Stomach (tissue), 9 donors: ENCODE results near the gene FAIM. TPM values are rescaled to one million over a fixed set of nuclear protein-coding genes. Genes with fewer than 3 reads are reported as not detected.
"Not testable (repeated sequence)": the region's sequence is repeated elsewhere in the genome, so short reads cannot be mapped to it uniquely, and the experiment has no call there.

Experiments used
- DNase-seq, 2 donors: peaks; one replicate each; pipeline versions ENCODE4 v3.0.0 to v3.0.0-alpha.2; 2013 to 2019
- H3K27ac ChIP-seq, 5 donors: fragments of 200-600 bp in 4 of 5; sonication (generic) in 4 of 5; one replicate each; pipeline ENCODE4 v1.5.1; 2013 to 2019; ENCODE audit warnings: mild to moderate bottlenecking in 1 of 5, moderate library complexity in 1 of 5
- H3K27me3 ChIP-seq, 3 donors: fragments of 200-600 bp; sonication (generic); one replicate each; pipeline ENCODE4 v1.5.1; 2017 to 2019; ENCODE audit warnings: mixed run types in 1 of 3
- H3K36me3 ChIP-seq, 4 donors: fragments of 200-600 bp; sonication (generic); 1 replicate in 3 of 4; 2 replicates in 1 of 4; pipeline ENCODE4 v1.5.1; 2016 to 2019
- H3K4me1 ChIP-seq, 4 donors: fragments of 200-600 bp; sonication (generic); one replicate each; pipeline ENCODE4 v1.5.1; 2016 to 2019
- H3K4me3 ChIP-seq, 4 donors: fragments of 200-600 bp; sonication (generic) in 3 of 4; one replicate each; pipeline ENCODE4 v1.5.1; 2016 to 2019; ENCODE audit warnings: mild to moderate bottlenecking in 1 of 4
- H3K9me3 ChIP-seq, 4 donors: fragments of 200-600 bp; sonication (generic); one replicate each; pipeline ENCODE4 v1.5.1; 2016 to 2019
- CTCF ChIP-seq, 7 experiments: fragments of 450-650 bp in 4 of 7; fragments of 200-600 bp in 3 of 7; sonication (generic) in 3 of 7; IDR thresholded peaks; one replicate each; pipeline ENCODE4 v1.5.1; 2016 to 2019; ENCODE audit warnings: antibody characterized with exemption in 7 of 7, control low read depth in 2 of 7, mild to moderate bottlenecking in 1 of 7
- EP300 ChIP-seq: sonication (generic); formaldehyde crosslinking; IDR thresholded peaks from one replicate; pipeline ENCODE4 v1.6.1; 2017; ENCODE audit warnings: antibody characterized with exemption
- POLR2A ChIP-seq, 4 donors: fragments of 450-650 bp; IDR thresholded peaks; one replicate each; pipeline ENCODE4 v1.6.1; 2016; ENCODE audit warnings: antibody characterized with exemption in 4 of 4, control low read depth in 2 of 4, mild to moderate bottlenecking in 1 of 4, moderate library complexity in 1 of 4
- POLR2AphosphoS5 ChIP-seq, 3 donors: sonication (generic); formaldehyde crosslinking; IDR thresholded peaks; one replicate each; pipeline ENCODE4 v1.6.1; 2016; ENCODE audit warnings: antibody characterized with exemption in 3 of 3
- WGBS, 5 donors: extraction: QIAGEN DNeasy Blood & Tissue Kit in 3 of 5; methylation state at CpG; one replicate each; pipeline versions ENCODE4 v1.1.5 to v1.1.7; 2013 to 2018; 5-methylcytosine and 5-hydroxymethylcytosine counted together
- intact Hi-C: fragments of 100-400 bp; cut with DNase I; formaldehyde crosslinking; loops from one replicate; pipeline ENCODE4 v1.15.1; 2023; ENCODE audit warnings: low total_unique reads
- polyA plus RNA-seq, 3 donors: library from polyadenylated mRNA; stranded (reverse); fragments of 200-250 nt; gene quantifications; one replicate each; pipeline ENCODE4 v1.2.3, GENCODE V29; 2013
- total RNA-seq, 5 donors: library from RNA; depleted of rRNA; stranded (reverse); fragments of >200 nt; gene quantifications; one replicate each; pipeline versions ENCODE4 v1.1.0 to v1.2.3, GENCODE V29; 2014 to 2016
- donor health status: healthy with polysubstance abuse.
- donor health status: Bipolar disorder and iron deficiency.
- donor health status: healthy.

The FAIM gene
- total and polyA plus RNA-seq, 8 donors: 0.87 to 17.1 (median 13.8) TPM; not detected in 2

GRCh38 chr3:138593488-138594149, 15.0 kb upstream of the FAIM start:
- 5 to 8% (median 6%) methylated on average over 20 to 22 of the region's 22 CpGs for WGBS, 5 donors
- intact Hi-C loops: no loop called here
- Histone ChIP-seq H3K4me1 (peaks cover 19 to 38% (median 28%) of the 10 kb centered on the region in 4 donors), H3K27me3 (no peaks in the 10 kb centered on the region), H3K36me3 (peaks cover 0 to 8% (median 6%) of the 10 kb centered on the region in 4 donors), H3K27ac (peak overlapping the region; percentile 93 to 98 (median 96)), H3K9me3 (no peaks in the 10 kb centered on the region), H3K4me3 (peak overlapping the region; percentile 69 to 76 (median 72))
- no peak for DNase-seq
- no peak for TF ChIP-seq CTCF (IDR thresholded peaks at IDR 0.05)
- no peak for TF ChIP-seq POLR2A (IDR thresholded peaks at IDR 0.05)
- TF ChIP-seq POLR2AphosphoS5 (IDR thresholded peaks at IDR 0.05): no peak
- no peak for TF ChIP-seq EP300

GRCh38 chr3:138594150-138594934, 14.2 kb upstream of the FAIM start, which contains the start of gene CEP70:
Gene CEP70, minus strand, starts transcription at chr3:138594260. Its CDS starts 21,333 bp downstream, at chr3:138572927.
- no peak for TF ChIP-seq EP300
- peak in 2 of 4 donors; percentile 86 to 92 for TF ChIP-seq POLR2A (IDR thresholded peaks at IDR 0.05)
- peak; percentile 90 to 94 (median 91) for TF ChIP-seq POLR2AphosphoS5 (IDR thresholded peaks at IDR 0.05)
- TF ChIP-seq CTCF (IDR thresholded peaks at IDR 0.05): peak in 6 of 7 experiments; percentile 76 to 97 (median 87)
- DNase-seq: peak; percentile 95 to 99
- intact Hi-C loops: no loop called here
- H3K27ac ChIP-seq: peak within 1 kb of the TSS; percentile 93 to 98 (median 96)
- peaks cover 19 to 31% (median 28%) of the 10 kb centered on the region in 4 donors for H3K4me1 ChIP-seq
- peaks cover 0 to 3% (median 3%) of the 10 kb centered on the region in 4 donors for H3K36me3 ChIP-seq
- H3K4me3 ChIP-seq: peak within 1 kb of the TSS; percentile 69 to 76 (median 72)
- 0 to 1% (median 1%) methylated on average over 20 to 52 of the region's 52 CpGs for WGBS, 5 donors
- no peaks in the 10 kb centered on the region for H3K27me3 ChIP-seq
- H3K9me3 ChIP-seq: no peaks in the 10 kb centered on the region

GRCh38 chr3:138594935-138595610, 13.5 kb upstream of the FAIM start:
- Histone ChIP-seq H3K27me3 (no peaks in the 10 kb centered on the region), H3K27ac (peak overlapping the region; percentile 93 to 98 (median 96)), H3K4me1 (peaks cover 19 to 30% (median 28%) of the 10 kb centered on the region in 4 donors), H3K9me3 (no peaks in the 10 kb centered on the region), H3K36me3 (no peaks in the 10 kb centered on the region), H3K4me3 (peak overlapping the region; percentile 69 to 76 (median 72))
- 30 to 40% (median 37%) methylated on average over 6 of the region's 6 CpGs for WGBS, 5 donors
- intact Hi-C loops: no loop called here
- TF ChIP-seq CTCF (IDR thresholded peaks at IDR 0.05) (no peak), POLR2AphosphoS5 (IDR thresholded peaks at IDR 0.05) (no peak), EP300 (no peak), POLR2A (IDR thresholded peaks at IDR 0.05) (no peak)
- DNase-seq: no peak

- Histone ChIP-seq H3K27ac (peak overlapping the region in 4 of 5 donors; percentile 18 to 58 (median 39)), H3K4me1 (peaks cover 16 to 20% (median 17%) of the 10 kb centered on the region in 4 donors)
- intact Hi-C loops, H3K36me3 ChIP-seq, H3K4me3 ChIP-seq, H3K27me3 ChIP-seq, H3K9me3 ChIP-seq: not testable (repeated sequence)
- 31 to 52% (median 49%) methylated on average over 5 to 6 of the region's 6 CpGs for WGBS, 5 donors
- peak in 1 of 2 donors; percentile 64 for DNase-seq
These were observed 11.2 kb upstream of the FAIM start for GRCh38 chr3:138597186-138597976.
